Keratinocyte (primary cell): ENCODE measurements around the gene EFCAB8. TPM values are rescaled to one million over a fixed set of nuclear protein-coding genes. Genes with fewer than 3 reads are reported as not detected.

ENCODE experiments used
- DNase-seq: peaks from one replicate; pipeline ENCODE4 v3.0.0-alpha.2; 2011; ENCODE audit warnings: low read depth, missing footprints, low spot score
- FAIRE-seq: peaks from 2 replicates; lab custom pipeline; 2011; peaks lifted over from hg19 to GRCh38; lab: Jason Lieb, UNC
- H2AFZ ChIP-seq: 2 replicates; pipeline ENCODE4 v1.6.0; 2012; ENCODE audit warnings: low read length, control low read depth, inconsistent platforms; ENCODE audit not compliant: control insufficient read depth
- H3K27ac ChIP-seq: 2 replicates; pipeline ENCODE4 v1.5.1; 2011; ENCODE audit warnings: low read length; ENCODE audit not compliant: control insufficient read depth, insufficient read depth
- H3K27me3 ChIP-seq: 3 replicates; pipeline ENCODE4 v1.6.0; 2011; ENCODE audit warnings: low read length; ENCODE audit not compliant: control insufficient read depth, insufficient read depth; ENCODE audit errors: extremely low read depth
- H3K36me3 ChIP-seq, 2 experiments: 2 replicates in 1 of 2; 3 replicates in 1 of 2; pipeline ENCODE4 v1.5.1; 2011; ENCODE audit warnings: low read length in 2 of 2, mild to moderate bottlenecking in 1 of 2; ENCODE audit not compliant: control insufficient read depth in 2 of 2, insufficient read depth in 2 of 2; ENCODE audit errors: extremely low read depth in 1 of 2
- H3K4me1 ChIP-seq: 3 replicates; pipeline ENCODE4 v1.5.1; 2011; ENCODE audit warnings: low read length; ENCODE audit not compliant: control insufficient read depth, insufficient read depth; ENCODE audit errors: extremely low read depth
- H3K4me2 ChIP-seq: 3 replicates; pipeline ENCODE4 v1.6.0; 2011; ENCODE audit warnings: low read depth, low read length; ENCODE audit not compliant: control insufficient read depth, insufficient read depth; ENCODE audit errors: extremely low read depth
- H3K4me3 ChIP-seq, 3 experiments: fragments of 200-600 bp in 1 of 3; sonication (generic) in 1 of 3; 2 replicates in 2 of 3; 3 replicates in 1 of 3; pipeline ENCODE4 v1.5.1; 2011 to 2016; ENCODE audit warnings: low read length in 3 of 3, mild to moderate bottlenecking in 3 of 3, control low read depth in 2 of 3, inconsistent platforms in 1 of 3, low read depth in 1 of 3, mixed read lengths in 1 of 3, mixed run types in 1 of 3, moderate library complexity in 1 of 3; ENCODE audit not compliant: control insufficient read depth in 2 of 3, insufficient read depth in 2 of 3; ENCODE audit errors: extremely low read depth in 1 of 3
- H3K79me2 ChIP-seq: 2 replicates; pipeline ENCODE4 v1.6.0; 2012; ENCODE audit warnings: low read length; ENCODE audit not compliant: control insufficient read depth, insufficient read depth
- H3K9ac ChIP-seq: 3 replicates; pipeline ENCODE4 v1.6.0; 2011; ENCODE audit warnings: low read length; ENCODE audit not compliant: control insufficient read depth, insufficient read depth; ENCODE audit errors: extremely low read depth
- H3K9me1 ChIP-seq: 3 replicates; pipeline ENCODE4 v1.6.0; 2011; ENCODE audit warnings: low read length; ENCODE audit not compliant: control insufficient read depth, insufficient read depth; ENCODE audit errors: extremely low read depth
- H3K9me3 ChIP-seq: 2 replicates; pipeline ENCODE4 v1.5.1; 2012; ENCODE audit warnings: low read depth, low read length; ENCODE audit not compliant: control insufficient read depth
- H4K20me1 ChIP-seq: 3 replicates; pipeline ENCODE4 v1.6.0; 2011; ENCODE audit warnings: low read length; ENCODE audit not compliant: control insufficient read depth, insufficient read depth; ENCODE audit errors: extremely low read depth
- EZH2 ChIP-seq: IDR thresholded peaks from one replicate; pipeline ENCODE4 v1.6.1; 2012; ENCODE audit warnings: inconsistent platforms, mild to moderate bottlenecking, low read length, moderate library complexity
- dilution Hi-C: fragments of 300-500 bp; cut with MboI; formaldehyde crosslinking; loops from one replicate; pipeline ENCODE4 v1.7.0; 2020; ENCODE audit warnings: low sequenced_read_pairs; ENCODE audit not compliant: extremely low pct_ligation_motif_present
- polyA plus RNA-seq, 5 experiments: library from polyadenylated mRNA; depleted of rRNA in 3 of 5; stranded (reverse) in 3 of 5; stranded (forward) in 1 of 5; unstranded in 1 of 5; fragments of >200 nt; gene quantifications; 1 replicate in 1 of 5; 2 replicates in 3 of 5; 3 replicates in 1 of 5; pipeline versions ENCODE4 v1.2.1 to v1.2.3, GENCODE V29; 2011 to 2012; ENCODE audit warnings: missing spikeins in 2 of 5, low read depth in 1 of 5, low replicate concordance in 1 of 5
- TF ChIP-seq, protein P1 (sequence below), 3 experiments: IDR thresholded peaks in 1 of 3; conservative IDR thresholded peaks in 1 of 3; optimal IDR thresholded peaks in 1 of 3; 2 replicates in 2 of 3; 3 replicates in 1 of 3; pipeline versions ENCODE3 to v1.5.1; 2011; ENCODE audit warnings: low read length in 3 of 3, mild to moderate bottlenecking in 3 of 3, moderate library complexity in 2 of 3, control low read depth in 1 of 3, inconsistent platforms in 1 of 3; ENCODE audit not compliant: insufficient read depth in 2 of 3; ENCODE audit errors: extremely low read depth in 1 of 3

EFCAB8 gene
- polyA plus RNA-seq, 1 donor (not counting 4 experiments of a cell fraction or from before 2014, with no cell fraction given): 0.03 TPM

- H3K9ac ChIP-seq: no peak overlapping the region
- DNase-seq (no peak), FAIRE-seq (no peak)
- H3K9me1 ChIP-seq: no peaks in the 10 kb centered on the region
- H4K20me1 ChIP-seq: no peaks in the 10 kb centered on the region
- no peaks in the 10 kb centered on the region for H3K27me3 ChIP-seq
- no peaks in the 10 kb centered on the region for H3K36me3 ChIP-seq
- TF ChIP-seq, protein P1, sequence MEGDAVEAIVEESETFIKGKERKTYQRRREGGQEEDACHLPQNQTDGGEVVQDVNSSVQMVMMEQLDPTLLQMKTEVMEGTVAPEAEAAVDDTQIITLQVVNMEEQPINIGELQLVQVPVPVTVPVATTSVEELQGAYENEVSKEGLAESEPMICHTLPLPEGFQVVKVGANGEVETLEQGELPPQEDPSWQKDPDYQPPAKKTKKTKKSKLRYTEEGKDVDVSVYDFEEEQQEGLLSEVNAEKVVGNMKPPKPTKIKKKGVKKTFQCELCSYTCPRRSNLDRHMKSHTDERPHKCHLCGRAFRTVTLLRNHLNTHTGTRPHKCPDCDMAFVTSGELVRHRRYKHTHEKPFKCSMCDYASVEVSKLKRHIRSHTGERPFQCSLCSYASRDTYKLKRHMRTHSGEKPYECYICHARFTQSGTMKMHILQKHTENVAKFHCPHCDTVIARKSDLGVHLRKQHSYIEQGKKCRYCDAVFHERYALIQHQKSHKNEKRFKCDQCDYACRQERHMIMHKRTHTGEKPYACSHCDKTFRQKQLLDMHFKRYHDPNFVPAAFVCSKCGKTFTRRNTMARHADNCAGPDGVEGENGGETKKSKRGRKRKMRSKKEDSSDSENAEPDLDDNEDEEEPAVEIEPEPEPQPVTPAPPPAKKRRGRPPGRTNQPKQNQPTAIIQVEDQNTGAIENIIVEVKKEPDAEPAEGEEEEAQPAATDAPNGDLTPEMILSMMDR (optimal IDR thresholded peaks at IDR 0.05 in 1 of 3, IDR thresholded peaks at IDR 0.05 in 1 of 3, conservative IDR thresholded peaks at IDR 0.05 in 1 of 3; ENCODE audit: extremely low read depth in 1 of 3, insufficient read depth in 2 of 3, low read length in 3 of 3): no peak
- no peak for TF ChIP-seq EZH2
- H3K9me3 ChIP-seq: no peaks in the 10 kb centered on the region
- no peaks in the 10 kb centered on the region for H3K79me2 ChIP-seq
- no peak overlapping the region for H3K4me3 ChIP-seq
- no peaks in the 10 kb centered on the region for H3K4me1 ChIP-seq
- dilution Hi-C loops: no loop called here
- H2AFZ ChIP-seq: no peak overlapping the region
- no peak overlapping the region for H3K27ac ChIP-seq
- H3K4me2 ChIP-seq: no peak overlapping the region
Measured at GRCh38 chr20:32975698-32976674, 117.3 kb downstream of the EFCAB8 start.

DNA sequence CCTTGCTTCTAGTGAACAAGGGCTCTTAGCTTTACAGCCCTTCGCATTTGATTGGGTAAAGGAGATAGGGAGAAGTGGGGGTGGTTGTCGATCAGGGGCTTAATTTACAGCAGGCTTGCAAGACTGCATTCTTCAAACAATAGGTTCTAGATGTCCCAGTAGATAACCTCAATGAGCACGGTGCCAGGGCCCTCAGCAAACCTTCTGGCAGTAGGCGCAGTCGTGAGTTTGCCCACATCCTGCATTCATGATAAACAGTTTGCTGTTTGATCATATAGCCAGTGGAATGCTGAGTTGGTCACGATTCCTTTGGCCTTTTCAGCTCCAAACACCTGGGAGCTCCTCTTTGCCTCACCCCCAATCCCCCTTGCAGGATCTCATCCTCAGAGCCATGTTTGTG, 118.0 kb downstream of the EFCAB8 start:
- no peak for DNase-seq
- no peaks in the 10 kb centered on the region for H4K20me1 ChIP-seq
- H3K9ac ChIP-seq: no peak overlapping the region
- TF ChIP-seq EZH2: no peak
- TF ChIP-seq, protein P1 (optimal IDR thresholded peaks at IDR 0.05 in 1 of 3, IDR thresholded peaks at IDR 0.05 in 1 of 3, conservative IDR thresholded peaks at IDR 0.05 in 1 of 3; ENCODE audit: extremely low read depth in 1 of 3, insufficient read depth in 2 of 3, low read length in 3 of 3): no peak
- H2AFZ ChIP-seq: no peak overlapping the region
- H3K79me2 ChIP-seq: no peaks in the 10 kb centered on the region
- no peak overlapping the region for H3K27ac ChIP-seq
- dilution Hi-C loops: no loop called here
- no peaks in the 10 kb centered on the region for H3K27me3 ChIP-seq
- H3K9me1 ChIP-seq: no peaks in the 10 kb centered on the region
- no peaks in the 10 kb centered on the region for H3K4me1 ChIP-seq
- H3K36me3 ChIP-seq: no peaks in the 10 kb centered on the region
- H3K4me3 ChIP-seq: no peak overlapping the region
- FAIRE-seq: no peak
- no peak overlapping the region for H3K4me2 ChIP-seq
- H3K9me3 ChIP-seq: no peaks in the 10 kb centered on the region
